Measurements from ENCODE around the gene CX3CR1. TPM values are rescaled to one million over a fixed set of nuclear protein-coding genes. Genes with fewer than 3 reads are reported as not detected.
"Not testable (repeated sequence)": the region's sequence is repeated elsewhere in the genome, so short reads cannot be mapped to it uniquely, and the experiment has no call there.

CX3CR1 gene
- total RNA-seq, 1 donor from 2014 or later = not detected

- H3K27me3 ChIP-seq (ENCODE audit: control insufficient read depth, insufficient read depth, low read length) = peaks cover 3% of the 10 kb centered on the region
- H3K4me3 ChIP-seq (ENCODE audit: low read depth, low read length) = no peak overlapping the region
- TF ChIP-seq CTCF (IDR thresholded peaks at IDR 0.05; ENCODE audit: insufficient read depth, low read length, poor library complexity, severe bottlenecking) = no peak
These were observed 43.7 kb upstream of the CX3CR1 start for GRCh38 chr3:39323494-39323893.

DNA sequence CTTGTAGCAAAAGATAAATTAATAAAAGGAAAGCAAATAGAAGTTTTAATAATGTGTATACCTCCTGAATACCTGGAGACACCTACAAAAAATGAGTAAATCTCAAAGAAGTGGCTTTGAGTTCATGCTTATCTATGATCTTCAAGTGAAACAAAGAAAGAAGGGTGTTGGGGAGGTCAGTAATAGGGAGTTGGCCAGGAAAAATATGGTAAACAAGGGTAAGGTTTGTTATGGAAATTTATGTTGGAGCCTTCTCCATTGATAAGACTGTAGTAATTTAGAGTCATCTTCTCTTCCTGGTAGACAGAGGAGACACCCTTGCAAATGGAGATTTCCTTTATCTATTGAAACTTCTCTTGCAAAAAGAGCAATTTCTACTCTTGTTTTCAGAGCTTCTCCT lies 43.1 kb upstream of the CX3CR1 start:
- Histone ChIP-seq H3K4me3 (ENCODE audit: low read depth, low read length) (no peak overlapping the region), H3K36me3 (ENCODE audit: control insufficient read depth, insufficient read depth, low read length) (no peaks in the 10 kb centered on the region), H3K27me3 (ENCODE audit: control insufficient read depth, insufficient read depth, low read length) (peaks cover 3% of the 10 kb centered on the region)
- no peak for DNase-seq (ENCODE audit: low read depth)
- TF ChIP-seq CTCF (IDR thresholded peaks at IDR 0.05; ENCODE audit: insufficient read depth, low read length, poor library complexity, severe bottlenecking) = no peak

More at GRCh38 chr3:39323494-39323893, 43.7 kb upstream of the CX3CR1 start:
- no peak for DNase-seq (ENCODE audit: low read depth)
- no peaks in the 10 kb centered on the region for H3K36me3 ChIP-seq (ENCODE audit: control insufficient read depth, insufficient read depth, low read length)

- not testable (repeated sequence) for H3K27me3 ChIP-seq (ENCODE audit: control insufficient read depth, insufficient read depth, low read length); H3K4me3 ChIP-seq (ENCODE audit: low read depth, low read length); DNase-seq (ENCODE audit: low read depth); H3K36me3 ChIP-seq (ENCODE audit: control insufficient read depth, insufficient read depth, low read length)
These were observed 42.4 kb upstream of the CX3CR1 start for GRCh38 chr3:39322209-39322715.

GRCh38 chr3:39321574-39321983 lies 41.7 kb upstream of the CX3CR1 start:
- H3K27me3 ChIP-seq (ENCODE audit: control insufficient read depth, insufficient read depth, low read length); DNase-seq (ENCODE audit: low read depth); H3K36me3 ChIP-seq (ENCODE audit: control insufficient read depth, insufficient read depth, low read length); H3K4me3 ChIP-seq (ENCODE audit: low read depth, low read length): not testable (repeated sequence)

- Histone ChIP-seq H3K36me3 (ENCODE audit: control insufficient read depth, insufficient read depth, low read length) (no peaks in the 10 kb centered on the region), H3K4me3 (ENCODE audit: low read depth, low read length) (no peak overlapping the region), H3K27me3 (ENCODE audit: control insufficient read depth, insufficient read depth, low read length) (no peaks in the 10 kb centered on the region)
- TF ChIP-seq CTCF (IDR thresholded peaks at IDR 0.05; ENCODE audit: insufficient read depth, low read length, poor library complexity, severe bottlenecking) = no peak
- no peak for DNase-seq (ENCODE audit: low read depth)
These were observed 39.4 kb upstream of the CX3CR1 start for GRCh38 chr3:39319249-39319648.

DNA sequence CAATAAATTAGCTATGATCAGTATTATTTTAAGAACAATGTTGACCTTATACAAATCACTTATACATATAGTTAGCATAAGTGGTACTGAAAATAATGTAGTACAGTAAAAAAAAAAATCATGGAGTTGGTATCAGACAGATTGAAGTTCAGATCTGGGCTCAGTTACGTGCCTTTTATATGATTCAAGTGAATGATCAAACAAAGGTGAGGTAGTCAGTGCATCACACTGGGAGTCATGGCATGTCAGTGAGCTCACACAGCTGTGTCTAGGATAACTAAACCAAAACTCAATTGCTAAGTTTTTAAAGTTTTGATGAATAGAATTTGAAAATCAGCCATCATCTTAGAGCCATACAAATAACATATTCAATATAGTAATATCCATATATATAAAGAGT lies 38.5 kb upstream of the CX3CR1 start:
- no peak for TF ChIP-seq CTCF (IDR thresholded peaks at IDR 0.05; ENCODE audit: insufficient read depth, low read length, poor library complexity, severe bottlenecking)
- no peak for DNase-seq (ENCODE audit: low read depth)
- no peaks in the 10 kb centered on the region for H3K36me3 ChIP-seq (ENCODE audit: control insufficient read depth, insufficient read depth, low read length)
- H3K27me3 ChIP-seq (ENCODE audit: control insufficient read depth, insufficient read depth, low read length) = no peaks in the 10 kb centered on the region
- H3K4me3 ChIP-seq (ENCODE audit: low read depth, low read length) = no peak overlapping the region

DNA sequence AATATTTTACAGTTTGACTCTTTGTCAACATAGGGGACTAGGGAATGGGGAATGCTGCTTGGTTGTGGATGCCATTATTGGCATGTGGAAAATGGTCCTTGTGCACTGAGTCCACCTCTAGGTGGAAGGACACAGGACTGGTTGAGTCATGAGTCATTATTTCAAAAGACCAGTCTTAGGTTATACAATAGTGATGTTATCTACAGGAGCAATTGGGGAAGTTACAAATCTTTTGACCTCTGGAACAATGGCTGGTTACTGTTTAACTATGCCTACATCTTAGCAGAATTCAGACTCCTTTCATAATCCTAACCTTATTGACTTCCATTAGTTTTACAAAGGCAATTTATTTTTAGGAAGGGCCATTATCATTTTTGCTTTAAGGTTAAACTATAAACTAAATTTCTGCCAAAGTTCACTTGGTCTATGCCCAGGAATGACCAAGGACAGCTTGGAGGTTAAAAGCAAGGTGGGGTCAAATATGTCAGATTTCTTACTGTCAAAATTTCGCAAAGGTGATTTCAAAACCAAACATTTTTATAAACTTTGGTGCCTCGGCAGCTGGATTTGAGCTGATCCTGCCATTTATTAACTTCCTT lies 37.8 kb upstream of the CX3CR1 start:
- H3K36me3 ChIP-seq (ENCODE audit: control insufficient read depth, insufficient read depth, low read length) = no peaks in the 10 kb centered on the region
- H3K4me3 ChIP-seq (ENCODE audit: low read depth, low read length) = no peak overlapping the region
- H3K27me3 ChIP-seq (ENCODE audit: control insufficient read depth, insufficient read depth, low read length) = no peaks in the 10 kb centered on the region
- peak; percentile 29 for DNase-seq (ENCODE audit: low read depth)
- no peak for TF ChIP-seq CTCF (IDR thresholded peaks at IDR 0.05; ENCODE audit: insufficient read depth, low read length, poor library complexity, severe bottlenecking)

All from kidney epithelial cell (primary cell).